DND-41 (cell line): Measurements from ENCODE around the gene FIZ1.
A peak's percentile ranks its signal among the peaks of the same experiment; 100 is the strongest.

ENCODE experiments used
- ATAC-seq: fragments of 200-7000 bp; cut with Tn5 transposase; 3 replicates; pipeline ENCODE4 v1.9.1; 2021; ENCODE audit warnings: low read depth; ENCODE audit not compliant: insufficient read depth
- DNase-seq: peaks from one replicate; pipeline ENCODE4 v3.0.0-alpha.2; 2020
- H2AFZ ChIP-seq: 2 replicates; pipeline ENCODE4 v1.6.0; 2012; ENCODE audit warnings: low read depth, low read length
- H3K27ac ChIP-seq: 2 replicates; pipeline ENCODE4 v1.5.1; 2012; ENCODE audit warnings: low read length, inconsistent platforms
- H3K27me3 ChIP-seq: fragments of 200-600 bp; sonication (generic); 2 replicates; pipeline ENCODE4 v1.6.0; 2012; ENCODE audit warnings: low read length, mild to moderate bottlenecking, inconsistent platforms; ENCODE audit not compliant: insufficient read depth, poor library complexity
- H3K36me3 ChIP-seq: 2 replicates; pipeline ENCODE4 v1.5.1; 2012; ENCODE audit warnings: low read length, inconsistent platforms; ENCODE audit not compliant: insufficient read depth
- H3K4me1 ChIP-seq: 2 replicates; pipeline ENCODE4 v1.5.1; 2012; ENCODE audit warnings: mild to moderate bottlenecking, low read length; ENCODE audit not compliant: insufficient read depth
- H3K4me2 ChIP-seq: 2 replicates; pipeline ENCODE4 v1.6.0; 2012; ENCODE audit warnings: mild to moderate bottlenecking, moderate library complexity, low read length, inconsistent platforms; ENCODE audit not compliant: insufficient read depth
- H3K4me3 ChIP-seq, 2 experiments: fragments of 200-600 bp in 1 of 2; shearing (Covaris generic) in 1 of 2; 2 replicates each; pipeline ENCODE4 v1.5.1; 2012 to 2016; ENCODE audit warnings: inconsistent platforms in 2 of 2, low read length in 2 of 2, mild to moderate bottlenecking in 2 of 2, low read depth in 1 of 2, moderate library complexity in 1 of 2
- H3K79me2 ChIP-seq: 2 replicates; pipeline ENCODE4 v1.6.0; 2012; ENCODE audit warnings: low read length, inconsistent platforms; ENCODE audit not compliant: insufficient read depth
- H3K9ac ChIP-seq: 2 replicates; pipeline ENCODE4 v1.6.0; 2012; ENCODE audit warnings: low read depth, mild to moderate bottlenecking, inconsistent platforms, low read length, moderate library complexity
- H3K9me3 ChIP-seq: 2 replicates; pipeline ENCODE4 v1.5.1; 2012; ENCODE audit warnings: low read length, moderate library complexity, mild to moderate bottlenecking, inconsistent platforms; ENCODE audit not compliant: insufficient read depth, severe bottlenecking
- H4K20me1 ChIP-seq: 2 replicates; pipeline ENCODE4 v1.6.0; 2012; ENCODE audit warnings: low read length; ENCODE audit not compliant: insufficient read depth
- EZH2 ChIP-seq: IDR thresholded peaks from 3 replicates; pipeline ENCODE4 v1.6.1; 2012; ENCODE audit warnings: borderline replicate concordance, low read depth, mild to moderate bottlenecking, moderate library complexity, low read length, inconsistent platforms; ENCODE audit not compliant: severe bottlenecking
- TF ChIP-seq, protein P1 (sequence below): IDR thresholded peaks from 2 replicates; pipeline ENCODE4 v1.5.1; 2012; ENCODE audit warnings: borderline replicate concordance, low read length, moderate library complexity, mild to moderate bottlenecking; ENCODE audit not compliant: poor library complexity, severe bottlenecking; ENCODE audit errors: extremely low read depth

Gene FIZ1

GRCh38 chr19:55599468-55599841 lies at the start of gene FIZ1:
TSS of gene FIZ1 (minus strand) at chr19:55599517. CDS start at chr19:55597865, 1,652 bp downstream.
- ATAC-seq (peak; percentile 79), DNase-seq (peak; percentile 99)
- H3K9ac ChIP-seq = peak within 1 kb of the TSS; percentile 99
- H3K27me3 ChIP-seq = no peaks in the 10 kb centered on the region
- no peaks in the 10 kb centered on the region for H4K20me1 ChIP-seq
- peaks cover 32% of the 10 kb centered on the region for H3K36me3 ChIP-seq
- peak within 1 kb of the TSS; percentile 93 for H3K4me2 ChIP-seq
- H3K4me3 ChIP-seq = peak within 1 kb of the TSS; percentile 53 to 76
- peak within 1 kb of the TSS; percentile 99 for H3K27ac ChIP-seq
- peak within 1 kb of the TSS; percentile 83 for H2AFZ ChIP-seq
- TF ChIP-seq EZH2 = no peak
- TF ChIP-seq, protein P1, sequence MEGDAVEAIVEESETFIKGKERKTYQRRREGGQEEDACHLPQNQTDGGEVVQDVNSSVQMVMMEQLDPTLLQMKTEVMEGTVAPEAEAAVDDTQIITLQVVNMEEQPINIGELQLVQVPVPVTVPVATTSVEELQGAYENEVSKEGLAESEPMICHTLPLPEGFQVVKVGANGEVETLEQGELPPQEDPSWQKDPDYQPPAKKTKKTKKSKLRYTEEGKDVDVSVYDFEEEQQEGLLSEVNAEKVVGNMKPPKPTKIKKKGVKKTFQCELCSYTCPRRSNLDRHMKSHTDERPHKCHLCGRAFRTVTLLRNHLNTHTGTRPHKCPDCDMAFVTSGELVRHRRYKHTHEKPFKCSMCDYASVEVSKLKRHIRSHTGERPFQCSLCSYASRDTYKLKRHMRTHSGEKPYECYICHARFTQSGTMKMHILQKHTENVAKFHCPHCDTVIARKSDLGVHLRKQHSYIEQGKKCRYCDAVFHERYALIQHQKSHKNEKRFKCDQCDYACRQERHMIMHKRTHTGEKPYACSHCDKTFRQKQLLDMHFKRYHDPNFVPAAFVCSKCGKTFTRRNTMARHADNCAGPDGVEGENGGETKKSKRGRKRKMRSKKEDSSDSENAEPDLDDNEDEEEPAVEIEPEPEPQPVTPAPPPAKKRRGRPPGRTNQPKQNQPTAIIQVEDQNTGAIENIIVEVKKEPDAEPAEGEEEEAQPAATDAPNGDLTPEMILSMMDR = no peak
- peaks cover 17% of the 10 kb centered on the region for H3K79me2 ChIP-seq
- no peaks in the 10 kb centered on the region for H3K9me3 ChIP-seq
- peaks cover 36% of the 10 kb centered on the region for H3K4me1 ChIP-seq

DNA sequence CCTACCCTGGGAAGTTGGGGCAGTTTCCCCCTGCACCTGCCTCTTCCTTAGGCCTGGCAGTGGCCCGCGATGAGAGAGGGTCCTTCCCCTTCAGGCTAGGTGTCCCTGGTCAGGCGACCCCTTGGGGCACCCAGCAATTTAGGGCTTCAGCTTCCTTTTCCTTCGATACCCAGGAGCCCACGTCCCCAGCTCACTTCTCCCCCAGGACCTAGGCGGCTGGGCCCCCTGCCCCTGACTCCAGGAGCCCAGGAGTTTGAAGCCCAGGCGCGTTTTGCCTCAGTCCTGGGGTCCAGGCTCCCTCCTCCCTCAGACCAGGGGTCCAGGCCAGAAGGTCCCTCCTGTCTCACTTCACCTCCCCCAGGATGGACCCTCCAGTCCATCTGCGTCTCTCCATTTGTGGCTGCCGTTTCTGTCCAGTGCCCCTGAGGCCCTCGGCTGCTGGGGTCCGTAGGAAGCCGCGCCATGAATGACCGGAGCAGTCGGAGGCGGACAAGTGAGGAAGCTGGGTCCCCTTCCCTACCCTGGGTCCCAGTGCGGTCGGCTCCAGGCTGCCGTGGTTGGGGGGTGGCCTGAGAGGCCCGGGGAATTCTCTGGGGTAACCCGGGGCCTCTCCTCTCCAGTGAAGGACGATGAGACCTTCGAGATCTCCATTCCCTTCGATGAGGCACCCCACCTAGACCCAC lies 49.4 kb upstream of the FIZ1 start:
- no peak for DNase-seq
- Histone ChIP-seq H3K4me1 (peaks cover 67% of the 10 kb centered on the region), H3K27me3 (no peaks in the 10 kb centered on the region), H3K36me3 (peaks cover 23% of the 10 kb centered on the region), H3K79me2 (peaks cover 48% of the 10 kb centered on the region), H3K9me3 (no peaks in the 10 kb centered on the region), H3K4me2 (peak overlapping the region; percentile 93), H2AFZ (peak overlapping the region; percentile 85), H3K4me3 (peak overlapping the region; percentile 70 to 81), H3K9ac (peak overlapping the region; percentile 96), H3K27ac (peak overlapping the region; percentile 87), H4K20me1 (peaks cover 13% of the 10 kb centered on the region; the same call in 1 of the 2 replicates)
- peak; percentile 28; the same call in 2 of the 3 replicates for ATAC-seq
- TF ChIP-seq, protein P1 = no peak
- TF ChIP-seq EZH2 = no peak

GRCh38 chr19:55647732-55648584 lies 48.6 kb upstream of the FIZ1 start, which contains the start of gene CCDC106:
TSS of gene CCDC106 (plus strand) at chr19:55648212. CDS start at chr19:55649047, 835 bp downstream.
- Histone ChIP-seq H3K36me3 (peaks cover 23% of the 10 kb centered on the region), H3K9ac (peak within 1 kb of the TSS; percentile 96), H3K27ac (peak within 1 kb of the TSS; percentile 87), H3K4me1 (peaks cover 67% of the 10 kb centered on the region), H2AFZ (peak within 1 kb of the TSS; percentile 85), H3K79me2 (peaks cover 53% of the 10 kb centered on the region), H3K4me3 (peak within 1 kb of the TSS; percentile 70 to 81), H3K9me3 (no peaks in the 10 kb centered on the region), H3K27me3 (no peaks in the 10 kb centered on the region), H4K20me1 (peaks cover 13% of the 10 kb centered on the region; the same call in 1 of the 2 replicates), H3K4me2 (peak within 1 kb of the TSS; percentile 93)
- TF ChIP-seq, protein P1 = no peak
- TF ChIP-seq EZH2 = no peak
- peak; percentile 82 for DNase-seq
- ATAC-seq = peak; percentile 61
